Endothelial cell of umbilical vein (primary cell): Measurements from ENCODE around the gene TTC3. TPM values are rescaled to one million over a fixed set of nuclear protein-coding genes. Genes with fewer than 3 reads are reported as not detected.

Experiments
- BruUV-seq: library from RNA; stranded (reverse); fragments of 400-500 nt; replicated peaks from 2 replicates; lab custom pipeline; 2021; lab: Mats Ljungman, UMichigan
- CTCF ChIA-PET: fragments of 300-600, 350-600 bp; sonication (Branson Sonifier 250); formaldehyde crosslinking; loops from one replicate; lab custom pipeline; 2021; ENCODE audit warnings: antibody characterized with exemption, inconsistent platforms; lab: Charles Lee
- POLR2A ChIA-PET: fragments of 300-600, 350-600 bp; sonication (Branson Sonifier 250); formaldehyde crosslinking; loops from one replicate; lab custom pipeline; 2021; ENCODE audit warnings: antibody characterized with exemption, inconsistent platforms; lab: Charles Lee
- DNase-seq: peaks from one replicate; pipeline ENCODE4 v3.0.0-alpha.2; 2011; ENCODE audit warnings: low read depth, low spot score
- FAIRE-seq: peaks from 2 replicates; lab custom pipeline; 2011; peaks lifted over from hg19 to GRCh38; lab: Jason Lieb, UNC
- H2AFZ ChIP-seq: 2 replicates; pipeline ENCODE4 v1.6.0; 2012; ENCODE audit warnings: low read depth, low read length, control low read depth, inconsistent platforms
- H3K27ac ChIP-seq: 2 replicates; pipeline ENCODE4 v1.5.1; 2011; ENCODE audit warnings: low read depth, mild to moderate bottlenecking, control low read depth, low read length, moderate library complexity; ENCODE audit not compliant: insufficient read depth
- H3K27me3 ChIP-seq, 2 experiments: 2 replicates each; pipeline versions ENCODE4 v1.6.0 to v1.6.1; 2011; ENCODE audit warnings: low read length in 2 of 2, mixed read lengths in 1 of 2; ENCODE audit not compliant: control insufficient read depth in 2 of 2, insufficient read depth in 2 of 2
- H3K36me3 ChIP-seq, 2 experiments: 2 replicates in 1 of 2; 3 replicates in 1 of 2; pipeline ENCODE4 v1.5.1; 2011; ENCODE audit warnings: low read length in 2 of 2, mild to moderate bottlenecking in 1 of 2, moderate library complexity in 1 of 2; ENCODE audit not compliant: control insufficient read depth in 2 of 2, insufficient read depth in 2 of 2; ENCODE audit errors: extremely low read depth in 1 of 2
- H3K4me1 ChIP-seq: 3 replicates; pipeline ENCODE4 v1.5.1; 2011; ENCODE audit warnings: mild to moderate bottlenecking, low read length; ENCODE audit not compliant: control insufficient read depth, insufficient read depth; ENCODE audit errors: extremely low read depth
- H3K4me2 ChIP-seq: 2 replicates; pipeline ENCODE4 v1.6.1; 2011; ENCODE audit warnings: low read length, control low read depth, mixed read lengths; ENCODE audit not compliant: insufficient read depth
- H3K4me3 ChIP-seq, 3 experiments: fragments of 200-600 bp in 1 of 3; sonication (generic), shearing (Covaris generic) in 1 of 3; replicated peaks in 1 of 3; 2 replicates each; pipeline ENCODE4 v1.5.1; 2011 to 2016; ENCODE audit warnings: control low read depth in 3 of 3, low read length in 3 of 3, mild to moderate bottlenecking in 2 of 3, inconsistent platforms in 1 of 3, low read depth in 1 of 3, moderate library complexity in 1 of 3; ENCODE audit not compliant: insufficient read depth in 1 of 3
- H3K79me2 ChIP-seq: 2 replicates; pipeline ENCODE4 v1.6.0; 2012; ENCODE audit warnings: low read length, inconsistent platforms; ENCODE audit not compliant: control insufficient read depth, insufficient read depth
- H3K9ac ChIP-seq: replicated peaks from 2 replicates; pipeline ENCODE3; 2011; ENCODE audit warnings: low read length, control low read depth; ENCODE audit not compliant: insufficient read depth; ENCODE audit errors: extremely low read depth
- H3K9me1 ChIP-seq: replicated peaks from 3 replicates; pipeline ENCODE4 v1.6.0; 2011; ENCODE audit warnings: mild to moderate bottlenecking, low read length; ENCODE audit not compliant: control insufficient read depth, insufficient read depth; ENCODE audit errors: extremely low read depth
- H3K9me3 ChIP-seq: replicated peaks from 2 replicates; pipeline ENCODE4 v1.5.1; 2012; ENCODE audit warnings: low read length, inconsistent platforms; ENCODE audit not compliant: control insufficient read depth, insufficient read depth
- H4K20me1 ChIP-seq: replicated peaks from 2 replicates; pipeline ENCODE3; 2011; ENCODE audit warnings: mild to moderate bottlenecking, low read length; ENCODE audit not compliant: control insufficient read depth, insufficient read depth; ENCODE audit errors: extremely low read depth
- CTCF ChIP-seq, 2 donors: IDR thresholded peaks; 1 replicate in 1 of 2; 2 replicates in 1 of 2; pipeline ENCODE4 v1.5.1; 2011; ENCODE audit warnings: low read length in 2 of 2, mild to moderate bottlenecking in 2 of 2, moderate library complexity in 2 of 2, control low read depth in 1 of 2, inconsistent platforms in 1 of 2, low read depth in 1 of 2; ENCODE audit not compliant: insufficient read depth in 1 of 2; ENCODE audit errors: extremely low read depth in 1 of 2
- GATA2 ChIP-seq: IDR thresholded peaks from 2 replicates; pipeline ENCODE4 v1.7.0; 2011; ENCODE audit warnings: low read depth, mild to moderate bottlenecking, moderate library complexity, mixed read lengths, low read length; ENCODE audit not compliant: insufficient read length, insufficient read depth
- JUN ChIP-seq: IDR thresholded peaks from 2 replicates; pipeline ENCODE4 v1.6.1; 2011; ENCODE audit warnings: borderline replicate concordance, low read depth; ENCODE audit not compliant: insufficient read length, insufficient read depth
- MAX ChIP-seq: IDR thresholded peaks from 2 replicates; pipeline ENCODE4 v1.6.1; 2011; ENCODE audit not compliant: insufficient read depth, insufficient read length
- MYC ChIP-seq: IDR thresholded peaks from one replicate; pipeline ENCODE4 v1.6.1; 2011; ENCODE audit warnings: mild to moderate bottlenecking, low read depth, low read length
- POLR2A ChIP-seq: IDR thresholded peaks from 2 replicates; pipeline ENCODE4 v1.6.1; 2012; ENCODE audit warnings: low read depth, mild to moderate bottlenecking, control low read depth, low read length
- dilution Hi-C: fragments of 300-500 bp; cut with MboI; formaldehyde crosslinking; loops from one replicate; pipeline ENCODE4 v1.15.0; 2019; ENCODE audit warnings: low sequenced_read_pairs; ENCODE audit not compliant: extremely low pct_ligation_motif_present
- intact Hi-C: fragments of 100-400 bp; cut with micrococcal nuclease; formaldehyde crosslinking; loops from one replicate; pipeline ENCODE4 v1.10.0; 2022
- polyA plus RNA-seq, 4 experiments: library from polyadenylated mRNA; depleted of rRNA in 3 of 4; stranded (reverse) in 3 of 4; unstranded in 1 of 4; fragments of >200 nt; gene quantifications; 2 replicates each; pipeline versions ENCODE4 v1.2.1 to v1.2.3, GENCODE V29; 2011 to 2012; ENCODE audit warnings: missing spikeins in 1 of 4
- total RNA-seq: library from RNA; stranded (reverse); gene quantifications from 2 replicates; pipeline ENCODE4 v1.2.3, GENCODE V29; 2021

TTC3 gene
- total and polyA plus RNA-seq, 2 donors (not counting 3 experiments of a cell fraction or from before 2014, with no cell fraction given) = 26.2 to 113 TPM

- FAIRE-seq (no peak), DNase-seq (no peak)
- H3K4me3 ChIP-seq = no peak overlapping the region
- no peak overlapping the region for H2AFZ ChIP-seq
- BruUV-seq = no TSS peak
- CTCF ChIA-PET = no interaction called here
- H3K4me2 ChIP-seq = no peak overlapping the region
- H4K20me1 ChIP-seq = no peaks in the 10 kb centered on the region
- dilution Hi-C loops (no loop called here), intact Hi-C loops (no loop called here)
- H3K9ac ChIP-seq = no peak overlapping the region
- H3K4me1 ChIP-seq = no peaks in the 10 kb centered on the region
- H3K9me1 ChIP-seq = no peaks in the 10 kb centered on the region
- no peak for TF ChIP-seq GATA2
- TF ChIP-seq MAX = no peak
- TF ChIP-seq MYC = no peak
- TF ChIP-seq JUN = no peak
- TF ChIP-seq POLR2A = no peak
- no peak for TF ChIP-seq CTCF (IDR thresholded peaks at IDR 0.05; ENCODE audit: extremely low read depth in 1 of 2, insufficient read depth in 1 of 2, low read depth in 1 of 2, low read length in 2 of 2)
- H3K27ac ChIP-seq = no peak overlapping the region
- no peaks in the 10 kb centered on the region for H3K79me2 ChIP-seq
- H3K36me3 ChIP-seq = peaks cover 13 to 24% of the 10 kb centered on the region in 2 experiments
- H3K27me3 ChIP-seq = no peaks in the 10 kb centered on the region
- H3K9me3 ChIP-seq = no peaks in the 10 kb centered on the region
- POLR2A ChIA-PET = interaction anchor here (0.7 kb wide), 1 partner anchor 773 kb away, joined by 3 read pairs; no protein-coding TSS in a partner anchor
Measured at GRCh38 chr21:37197746-37198145, 124.7 kb downstream of the TTC3 start.
